Measurements from ENCODE around the gene REST.
"Not testable (repeated sequence)": the region's sequence is repeated elsewhere in the genome, so short reads cannot be mapped to it uniquely, and the experiment has no call there.

REST gene, protein sequence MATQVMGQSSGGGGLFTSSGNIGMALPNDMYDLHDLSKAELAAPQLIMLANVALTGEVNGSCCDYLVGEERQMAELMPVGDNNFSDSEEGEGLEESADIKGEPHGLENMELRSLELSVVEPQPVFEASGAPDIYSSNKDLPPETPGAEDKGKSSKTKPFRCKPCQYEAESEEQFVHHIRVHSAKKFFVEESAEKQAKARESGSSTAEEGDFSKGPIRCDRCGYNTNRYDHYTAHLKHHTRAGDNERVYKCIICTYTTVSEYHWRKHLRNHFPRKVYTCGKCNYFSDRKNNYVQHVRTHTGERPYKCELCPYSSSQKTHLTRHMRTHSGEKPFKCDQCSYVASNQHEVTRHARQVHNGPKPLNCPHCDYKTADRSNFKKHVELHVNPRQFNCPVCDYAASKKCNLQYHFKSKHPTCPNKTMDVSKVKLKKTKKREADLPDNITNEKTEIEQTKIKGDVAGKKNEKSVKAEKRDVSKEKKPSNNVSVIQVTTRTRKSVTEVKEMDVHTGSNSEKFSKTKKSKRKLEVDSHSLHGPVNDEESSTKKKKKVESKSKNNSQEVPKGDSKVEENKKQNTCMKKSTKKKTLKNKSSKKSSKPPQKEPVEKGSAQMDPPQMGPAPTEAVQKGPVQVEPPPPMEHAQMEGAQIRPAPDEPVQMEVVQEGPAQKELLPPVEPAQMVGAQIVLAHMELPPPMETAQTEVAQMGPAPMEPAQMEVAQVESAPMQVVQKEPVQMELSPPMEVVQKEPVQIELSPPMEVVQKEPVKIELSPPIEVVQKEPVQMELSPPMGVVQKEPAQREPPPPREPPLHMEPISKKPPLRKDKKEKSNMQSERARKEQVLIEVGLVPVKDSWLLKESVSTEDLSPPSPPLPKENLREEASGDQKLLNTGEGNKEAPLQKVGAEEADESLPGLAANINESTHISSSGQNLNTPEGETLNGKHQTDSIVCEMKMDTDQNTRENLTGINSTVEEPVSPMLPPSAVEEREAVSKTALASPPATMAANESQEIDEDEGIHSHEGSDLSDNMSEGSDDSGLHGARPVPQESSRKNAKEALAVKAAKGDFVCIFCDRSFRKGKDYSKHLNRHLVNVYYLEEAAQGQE

DNA sequence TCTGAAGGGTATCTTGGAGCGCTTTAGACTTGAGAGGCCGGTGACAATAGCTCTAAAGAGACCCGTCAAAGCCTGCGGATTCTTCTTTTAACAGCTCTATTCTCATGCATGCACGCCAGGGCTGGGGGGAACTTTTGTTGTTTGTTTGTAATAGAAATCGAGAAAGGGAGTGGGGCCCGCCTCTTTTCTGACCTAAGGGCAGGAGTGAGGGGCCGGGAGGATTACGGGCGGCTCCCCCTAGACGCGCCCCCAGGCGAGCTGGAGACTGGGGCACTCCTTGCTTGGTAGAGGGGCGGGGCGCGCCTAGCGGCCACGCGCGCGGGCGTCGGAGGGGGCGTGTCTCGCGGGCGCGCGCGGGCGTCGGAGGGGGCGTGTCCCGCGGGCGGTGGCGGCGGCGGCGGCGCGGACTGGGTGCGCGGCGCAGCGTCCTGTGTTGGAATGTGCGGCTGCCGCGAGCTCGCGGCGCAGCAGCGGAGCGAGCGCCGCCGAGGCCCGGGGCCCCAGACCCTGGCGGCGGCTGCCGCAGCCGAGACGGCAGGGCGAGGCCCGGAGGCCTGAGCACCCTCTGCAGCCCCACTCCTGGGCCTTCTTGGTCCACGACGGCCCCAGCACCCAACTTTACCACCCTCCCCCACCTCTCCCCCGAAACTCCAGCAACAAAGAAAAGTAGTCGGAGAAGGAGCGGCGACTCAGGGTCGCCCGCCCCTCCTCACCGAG lies at the start of gene REST:
Gene REST, plus strand, starts transcription at position 412 of the 717 bp plus-strand sequence. CDS start 2,739 bp downstream, outside the sequence.
- peak; percentile 60 for DNase-seq

DNA sequence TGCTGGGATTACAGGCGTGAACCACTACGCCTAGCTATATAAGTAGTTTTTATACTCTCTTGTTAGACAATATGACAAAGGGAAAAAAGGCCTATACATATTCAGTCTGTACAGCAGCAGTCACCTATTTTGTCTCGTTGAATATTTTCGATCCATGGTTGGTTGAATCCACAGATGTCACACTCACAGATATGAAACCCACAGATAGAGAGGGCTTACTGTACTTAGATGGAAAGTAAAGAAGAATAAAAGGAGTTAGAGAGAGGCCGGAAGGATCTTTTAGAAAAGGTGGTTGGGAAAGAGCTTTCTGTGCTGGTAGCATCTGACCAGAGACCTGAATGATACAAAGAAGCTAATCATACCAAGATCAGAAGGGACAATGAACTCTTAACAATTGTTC lies 47.9 kb upstream of the REST start:
- DNase-seq, result no peak

DNA sequence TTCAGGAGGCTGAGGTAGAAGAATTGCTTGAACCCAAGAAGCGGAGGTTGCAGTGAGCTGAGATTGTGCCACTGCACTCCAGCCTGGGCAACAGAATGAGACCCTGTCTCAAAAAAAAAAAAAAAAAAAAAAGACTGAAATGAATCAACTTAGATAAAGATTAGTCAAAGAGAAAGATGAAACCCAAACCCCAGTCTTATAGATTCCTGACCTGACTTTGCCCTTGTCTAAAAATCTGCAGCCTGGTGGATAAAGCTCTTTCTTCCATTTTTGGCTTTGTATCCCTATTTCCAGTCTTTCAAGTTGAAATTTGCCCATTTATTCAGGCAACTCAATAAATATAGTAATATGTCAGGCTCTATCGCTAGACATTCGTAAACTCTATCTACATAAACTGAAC lies 46.9 kb upstream of the REST start:
- no peak for DNase-seq

DNA sequence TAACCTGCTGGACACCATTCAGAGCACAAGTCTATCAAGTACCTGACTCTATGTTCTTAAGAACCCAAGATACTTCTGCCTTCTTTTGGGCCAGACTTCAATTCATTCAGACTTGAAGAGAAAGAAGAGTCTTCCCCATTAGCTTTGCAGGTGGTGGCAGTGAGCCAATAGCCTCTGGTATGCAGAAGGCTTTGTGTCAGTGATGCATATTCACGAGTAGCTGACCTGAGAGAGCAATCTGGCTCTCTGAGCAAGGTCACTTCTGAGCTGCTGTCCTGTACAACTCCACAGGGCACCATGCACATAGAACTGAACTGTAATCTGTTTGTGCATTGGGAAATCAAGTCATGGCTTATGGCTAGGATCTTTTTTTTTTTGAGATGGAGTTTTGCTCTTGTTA lies 46.3 kb upstream of the REST start:
- DNase-seq, result no peak

DNA sequence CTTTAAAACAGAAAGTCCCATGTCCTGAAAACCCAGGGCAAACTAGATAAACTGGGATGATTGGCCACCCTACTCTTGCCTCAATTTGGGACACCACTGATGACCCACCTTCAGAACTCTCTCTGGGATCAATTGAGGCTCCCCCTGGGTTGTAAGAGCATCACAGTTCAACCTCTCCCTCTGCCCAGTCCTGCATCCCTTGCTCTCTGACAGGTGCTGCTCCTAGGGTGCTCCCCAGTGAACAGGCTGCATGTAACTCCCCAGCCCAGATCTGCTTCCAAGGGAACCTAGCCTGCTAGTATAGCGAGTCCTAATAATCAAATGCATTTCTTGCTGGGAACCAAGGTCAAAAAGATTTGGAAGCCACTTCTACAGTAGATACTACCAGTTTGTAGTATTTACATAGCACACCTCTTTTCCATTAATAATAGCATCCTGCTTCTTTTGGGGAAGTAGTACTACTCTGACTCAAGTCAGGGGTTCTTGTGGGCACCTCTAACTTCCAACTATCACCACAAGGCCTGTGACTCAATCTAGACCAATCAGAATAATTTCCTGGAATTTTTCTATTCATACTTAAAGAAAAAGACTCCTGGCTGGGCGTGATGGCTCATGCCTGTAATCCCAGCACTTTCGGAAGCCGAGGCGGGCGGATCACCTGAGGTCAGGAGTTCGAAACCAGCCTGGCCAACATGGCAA lies 44.1 kb upstream of the REST start:
- DNase-seq, result no peak

DNA sequence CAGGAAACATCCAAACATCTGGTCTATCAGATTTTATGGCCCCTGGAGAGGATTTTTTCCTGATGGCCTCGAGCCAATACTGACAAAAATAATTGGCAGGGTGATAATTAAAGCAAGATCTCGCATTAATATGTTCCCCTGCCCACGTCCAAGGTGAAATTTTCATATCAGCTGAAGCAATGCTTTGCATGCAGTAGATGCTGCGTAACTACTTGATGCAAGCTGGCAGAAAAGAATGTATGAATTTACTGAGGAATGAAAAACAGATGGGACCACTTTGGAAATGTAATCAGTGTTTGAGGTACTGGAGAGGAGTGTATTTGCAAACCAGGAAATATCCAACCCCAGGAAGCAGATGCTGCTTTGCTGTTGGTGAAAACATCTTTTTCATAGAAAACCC lies 36.8 kb upstream of the REST start:
- no peak for DNase-seq

DNA sequence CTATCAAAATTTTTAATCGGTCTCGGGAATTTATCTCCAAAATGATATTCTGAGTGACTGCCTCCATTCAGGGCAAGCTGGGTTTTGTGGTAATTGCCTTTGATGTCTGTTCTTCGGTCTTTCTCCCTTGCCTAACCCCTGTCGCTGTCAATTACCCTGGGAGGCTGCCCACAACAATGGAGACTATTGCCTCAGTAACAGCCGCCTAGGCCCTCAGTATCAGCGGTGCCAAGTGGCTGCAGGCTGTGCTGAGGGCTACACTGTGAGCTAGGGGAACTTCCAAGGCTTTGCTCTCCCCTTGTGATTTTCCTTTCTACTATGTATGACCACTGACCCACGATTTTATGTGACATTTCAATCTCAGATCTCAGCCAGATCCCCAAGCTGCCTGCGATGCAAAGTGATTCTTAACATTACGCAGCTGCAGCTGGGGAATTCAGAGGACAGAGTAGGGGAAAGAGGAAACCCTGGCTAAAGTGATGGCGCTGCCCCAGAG lies 36.3 kb upstream of the REST start:
- DNase-seq, result no peak

DNA sequence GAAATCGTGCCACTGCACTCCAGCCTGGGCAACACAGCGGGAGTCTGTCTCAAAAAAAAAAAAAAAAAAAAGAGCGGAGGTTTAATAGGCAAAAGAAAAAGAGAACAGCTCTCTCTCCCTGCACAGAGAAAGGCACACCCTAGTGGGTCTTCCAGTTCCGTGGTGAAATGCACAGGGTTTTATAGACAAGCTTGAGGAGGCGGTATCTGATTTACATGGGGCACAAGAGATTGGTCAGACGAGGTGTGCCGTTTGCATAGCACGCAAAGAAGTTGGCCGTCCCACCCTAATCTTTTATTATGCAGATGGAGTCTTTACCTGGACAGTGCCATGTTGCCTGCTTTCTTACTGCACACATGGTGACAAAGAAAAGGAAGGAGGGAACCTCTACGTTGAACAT lies 33.5 kb upstream of the REST start:
- no peak for DNase-seq

DNA sequence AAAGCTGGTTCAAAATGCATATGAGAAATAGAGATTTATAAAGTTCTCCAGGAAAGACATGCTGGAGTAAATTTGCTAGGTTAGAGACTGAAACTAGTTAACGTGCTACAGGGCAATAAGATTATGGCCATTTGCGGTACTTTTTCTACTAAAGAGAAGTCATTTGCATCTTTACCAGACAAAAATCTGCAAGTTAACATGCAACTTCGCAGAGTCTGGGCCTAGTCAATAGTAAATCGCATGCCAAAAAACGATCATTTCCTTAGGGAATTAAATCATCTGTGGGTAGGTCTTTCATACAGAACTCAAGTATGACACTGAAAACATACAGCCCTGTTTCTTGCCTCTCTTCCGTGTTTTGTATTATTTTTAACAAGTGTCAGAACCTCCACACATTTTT lies 32.8 kb upstream of the REST start:
- DNase-seq, result no peak

DNA sequence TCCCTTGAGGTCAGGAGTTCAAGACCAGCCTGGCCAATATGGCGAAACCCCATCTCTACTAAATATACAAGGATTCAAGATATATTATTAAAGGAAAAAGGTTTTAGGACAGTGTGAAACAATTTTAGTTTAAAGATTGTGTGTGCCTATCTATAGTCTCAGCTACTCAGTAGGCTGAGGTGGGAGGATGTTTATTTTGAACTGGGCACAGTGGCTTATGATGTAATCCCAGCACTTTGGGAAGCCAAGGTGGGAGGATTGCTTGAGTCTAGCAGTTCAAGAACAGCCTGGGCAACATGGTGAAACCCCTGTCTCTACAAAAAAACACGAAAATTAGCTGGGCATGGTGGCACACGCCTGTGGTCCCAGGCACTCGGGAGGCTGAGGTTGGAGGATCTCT lies 31.4 kb upstream of the REST start:
- DNase-seq, result no peak

DNA sequence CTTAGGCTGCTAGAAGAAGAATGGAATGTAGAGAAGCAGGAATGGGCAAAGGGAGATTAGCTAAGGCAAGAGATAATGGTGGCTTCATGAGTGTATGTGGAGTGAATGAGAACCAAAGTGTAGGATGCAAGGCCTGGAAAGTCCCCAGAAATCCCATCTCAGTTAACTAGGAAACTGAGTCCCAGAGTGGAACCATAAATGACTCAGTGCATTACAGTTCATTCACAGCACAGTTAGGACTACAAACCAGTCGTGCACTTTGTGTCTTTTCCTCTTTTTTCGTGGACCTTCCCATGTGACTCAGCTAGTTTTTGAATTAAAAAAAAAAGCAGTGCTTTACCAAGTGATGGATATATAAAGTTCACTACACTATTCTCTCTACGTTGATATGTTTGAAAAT lies 27.7 kb upstream of the REST start:
- DNase-seq, result no peak

DNA sequence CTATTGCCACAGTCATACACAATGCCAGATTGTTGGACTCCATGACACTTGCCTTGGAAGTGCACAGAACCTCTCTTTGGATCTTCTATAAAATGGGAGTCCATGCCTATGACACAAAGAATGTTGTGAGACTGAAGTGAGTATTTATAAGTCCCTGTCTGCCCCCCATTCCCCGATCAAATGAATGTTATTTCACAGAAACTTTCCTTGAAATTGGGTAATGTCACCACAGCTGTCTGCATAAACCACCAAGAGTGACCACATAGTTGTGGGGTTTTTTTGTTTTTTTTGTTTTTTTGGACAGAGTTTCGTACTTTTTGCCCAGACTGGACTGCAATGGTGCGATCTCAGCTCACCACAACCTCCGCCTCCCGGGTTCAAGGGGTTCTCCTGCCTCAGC lies 27.1 kb upstream of the REST start:
- no peak for DNase-seq

DNA sequence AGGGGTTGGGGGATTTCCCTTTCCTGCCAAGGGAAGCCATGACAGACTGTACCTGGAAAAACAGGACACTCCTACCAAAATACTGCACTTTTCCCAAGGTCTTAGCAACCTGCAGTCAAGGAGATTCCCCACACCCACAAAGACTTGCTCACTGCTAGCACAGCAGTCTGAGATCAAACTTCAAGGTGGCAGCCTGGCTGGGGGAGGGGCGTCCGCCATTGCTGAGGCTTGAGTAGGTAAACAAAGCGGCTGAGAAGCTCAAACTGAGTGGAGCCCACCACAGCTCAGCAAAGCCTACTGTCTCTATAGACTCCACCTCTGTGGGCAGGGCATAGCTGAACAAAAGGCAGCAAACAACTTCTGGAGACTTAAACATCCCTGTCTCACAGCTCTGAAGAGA lies 23.2 kb upstream of the REST start:
- not testable (repeated sequence) for DNase-seq

DNA sequence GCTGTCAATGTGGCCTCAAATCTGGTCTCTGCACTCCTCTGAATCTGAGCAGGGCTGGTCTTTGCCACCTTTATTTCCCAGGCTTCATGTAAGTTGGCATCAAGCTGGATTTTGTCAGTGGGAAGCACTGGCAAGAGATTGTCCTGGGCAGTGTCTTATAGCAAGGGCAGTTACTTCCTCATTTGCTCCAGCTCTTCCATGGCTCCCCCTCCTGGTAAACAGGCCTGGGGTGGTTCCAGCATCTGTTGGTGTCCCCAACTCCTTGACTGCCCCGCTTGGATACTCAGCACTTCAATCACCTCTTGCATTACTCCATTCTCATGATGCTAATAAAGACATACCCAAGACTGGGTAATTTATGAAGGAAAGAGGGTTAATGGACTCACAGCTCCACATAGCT lies 15.0 kb upstream of the REST start:
- DNase-seq, result no peak

DNA sequence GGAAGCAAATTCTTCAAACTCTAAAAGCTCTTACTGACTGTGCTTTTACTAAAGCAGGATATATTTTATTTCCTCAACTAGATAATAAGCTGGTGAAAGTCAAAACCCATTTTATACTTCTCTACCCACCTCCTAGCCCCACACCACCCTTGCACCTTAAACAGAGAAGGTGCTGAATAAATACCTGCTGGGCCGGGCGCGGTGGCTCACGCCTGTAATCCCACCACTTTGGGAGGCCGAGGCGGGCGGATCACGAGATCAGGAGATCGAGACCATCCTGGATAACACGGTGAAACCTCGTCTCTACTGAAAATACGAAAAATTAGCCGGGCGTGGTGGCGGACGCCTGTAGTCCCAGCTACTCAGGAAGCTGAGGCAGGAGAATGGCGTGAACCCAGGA lies 9.9 kb upstream of the REST start:
- not testable (repeated sequence) for DNase-seq

DNA sequence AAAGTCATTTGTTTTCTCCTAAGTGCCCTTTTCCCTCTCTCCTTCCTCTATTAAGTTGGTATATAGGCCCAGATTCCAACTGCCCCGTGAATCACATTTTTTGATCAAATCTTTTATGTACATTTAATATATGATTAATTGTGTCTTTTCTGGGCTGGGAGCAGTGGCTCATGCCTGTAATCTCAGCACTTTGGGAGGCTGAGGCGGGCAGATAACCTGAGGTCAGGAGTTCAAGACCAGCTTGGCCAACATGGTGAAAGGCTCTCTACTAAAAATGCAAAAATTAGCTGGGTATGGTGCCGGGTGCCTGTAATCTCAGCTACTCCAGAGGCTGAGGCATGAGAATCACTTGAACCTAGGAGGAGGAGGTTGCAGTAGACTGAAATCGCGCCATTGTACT lies 7.5 kb upstream of the REST start:
- DNase-seq, result not testable (repeated sequence)

DNA sequence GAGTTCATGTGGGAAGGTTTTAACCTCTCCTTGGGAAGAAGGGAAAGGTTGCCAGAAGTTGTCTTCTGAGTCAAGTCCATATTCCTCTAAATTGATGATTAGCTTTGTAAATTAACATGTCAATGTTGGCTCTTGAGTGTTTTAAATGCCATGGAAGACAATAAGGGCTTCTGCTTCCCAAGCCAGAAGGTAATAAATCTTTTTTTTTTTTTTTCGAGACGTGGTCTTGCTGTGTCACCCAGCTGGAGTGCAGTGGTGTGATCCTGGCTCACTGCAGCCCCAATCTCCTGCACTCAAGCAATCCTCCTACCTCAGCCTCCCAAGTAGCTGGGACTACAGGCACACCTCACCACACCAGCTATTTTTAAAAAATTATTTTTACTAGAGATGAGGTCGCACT lies 5.0 kb upstream of the REST start:
- DNase-seq, result no peak

DNA sequence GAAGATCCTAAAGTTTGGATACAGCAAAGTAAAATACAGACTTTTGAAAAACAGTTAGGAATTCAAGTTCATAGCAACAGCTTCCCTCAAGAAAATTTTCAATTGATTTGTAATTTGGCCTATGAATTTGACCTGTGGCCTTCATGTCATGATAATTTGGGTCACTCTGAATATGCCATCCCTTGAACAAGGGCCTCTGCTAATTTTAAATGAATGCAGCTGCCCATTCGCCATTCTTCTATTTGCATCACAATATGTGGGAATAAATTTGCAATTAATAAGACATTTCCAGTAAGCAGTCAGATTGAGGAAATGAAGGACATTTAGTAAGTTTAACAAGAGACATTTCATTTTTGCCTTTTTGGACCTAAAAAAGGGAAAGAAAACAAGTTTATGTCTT lies 1.9 kb upstream of the REST start:
- no peak for DNase-seq

DNA sequence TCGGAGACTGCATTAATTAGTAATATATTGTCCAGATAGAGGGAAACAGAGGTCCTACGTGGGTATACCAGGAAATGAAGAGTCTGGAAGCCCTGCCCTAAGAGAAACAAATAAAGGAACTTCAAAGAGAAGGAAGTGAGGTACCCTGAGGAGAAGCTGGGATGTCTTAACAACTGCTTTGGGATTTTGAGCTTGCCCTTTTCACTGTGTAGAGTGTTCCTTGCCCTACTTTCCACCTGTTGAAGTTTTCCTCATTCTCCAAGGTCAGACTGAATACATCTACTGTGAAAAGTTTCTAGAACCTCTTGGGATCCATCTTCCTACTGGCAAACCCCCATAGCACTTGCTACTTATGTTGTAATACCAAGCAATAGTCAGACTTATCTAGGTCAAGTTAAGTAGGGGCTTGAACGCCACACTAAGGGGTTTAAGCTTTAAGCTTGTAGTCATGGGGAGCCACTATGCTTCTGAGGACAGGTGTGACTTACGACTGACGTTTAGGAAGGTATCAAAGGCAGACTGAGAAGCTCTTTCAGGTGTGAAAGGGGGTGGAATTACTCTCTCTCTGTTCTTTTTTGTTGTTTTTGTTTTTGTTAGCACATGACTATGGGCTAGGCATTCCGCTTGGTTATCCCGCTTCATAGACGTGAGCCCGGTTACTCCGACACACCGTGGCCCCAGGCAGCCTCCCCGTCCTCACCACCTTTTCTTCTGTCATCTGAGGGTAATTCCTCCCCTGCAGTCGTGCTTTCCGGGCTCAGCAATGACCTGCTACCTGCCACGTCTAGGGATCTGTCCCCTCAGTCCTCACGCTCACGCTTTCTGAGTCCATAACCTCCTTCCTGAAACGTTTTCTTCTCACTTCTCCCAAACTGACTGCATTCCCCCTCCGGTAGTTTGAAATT lies 959 bp upstream of the REST start:
- no peak for DNase-seq

DNA sequence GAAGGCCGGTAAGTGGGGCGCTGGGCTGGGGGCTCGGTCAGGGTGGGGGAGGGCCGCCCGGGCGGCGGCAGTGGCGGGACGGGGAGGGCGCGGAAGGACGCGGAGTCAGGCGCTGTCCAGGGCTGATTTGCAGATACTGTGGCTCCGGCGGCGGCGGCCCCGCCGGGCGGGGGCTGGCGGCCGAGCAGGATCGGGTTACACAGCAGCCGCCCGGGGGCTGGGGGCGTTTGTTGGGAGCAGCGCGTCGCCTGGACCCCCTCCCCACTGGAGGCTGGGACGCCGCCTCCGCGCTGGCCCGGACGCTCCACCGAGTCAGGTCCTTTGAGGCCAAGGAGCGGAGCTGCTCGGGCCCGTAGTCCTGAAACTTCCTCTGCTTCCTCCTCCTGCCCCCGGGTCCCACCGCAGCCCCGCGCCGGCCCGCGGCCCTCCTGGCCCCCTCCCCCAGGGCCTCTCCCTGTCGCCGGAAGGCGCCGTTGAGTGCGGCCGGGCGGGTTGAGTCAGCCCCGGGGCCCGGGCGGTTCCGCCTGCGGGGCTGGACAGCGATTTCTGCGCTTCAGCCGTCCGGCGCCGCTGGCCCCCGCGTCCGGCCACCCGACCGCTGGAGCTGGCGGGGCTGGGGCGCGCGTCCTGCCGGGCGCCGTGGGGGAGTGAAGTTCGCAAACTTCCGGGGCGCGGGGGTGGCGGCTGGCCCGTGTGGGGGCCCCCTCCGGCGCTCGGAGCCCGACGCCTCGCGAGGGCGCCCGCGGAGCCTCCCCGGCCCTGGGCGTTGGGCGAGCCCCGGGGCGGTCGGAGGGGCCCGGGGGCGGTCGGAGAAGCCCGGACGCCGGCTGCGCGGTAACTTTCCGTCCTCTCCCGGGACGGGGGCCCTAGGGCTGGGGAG lies 746 bp downstream of the REST start:
- DNase-seq, result peak; percentile 42

All from T1000 (cell line).